ENCODE data around the gene PITPNM2.
"Not testable (repeated sequence)": the region's sequence is repeated elsewhere in the genome, so short reads cannot be mapped to it uniquely, and the experiment has no call there.

The PITPNM2 gene

DNA sequence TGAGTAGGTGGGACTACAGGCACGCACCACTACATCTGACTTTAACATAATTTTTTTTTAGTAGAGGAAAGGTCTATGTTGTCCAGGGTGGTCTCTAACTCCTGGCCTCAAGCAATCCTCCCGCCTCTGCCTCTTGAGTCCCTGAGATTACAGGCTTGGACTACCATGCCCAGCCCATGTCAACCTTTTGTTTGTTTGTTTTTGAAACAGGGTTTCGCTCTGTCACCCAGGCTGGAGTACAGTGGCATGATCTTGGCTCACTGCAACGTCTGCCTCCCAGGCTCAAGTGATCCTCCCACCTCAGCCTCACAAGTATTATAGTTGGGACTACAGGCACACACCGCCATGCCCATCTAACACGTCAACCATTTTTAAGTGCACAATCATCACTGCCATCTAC is 29.2 kb downstream of the PITPNM2 start:
- DNase-seq, result no peak

DNA sequence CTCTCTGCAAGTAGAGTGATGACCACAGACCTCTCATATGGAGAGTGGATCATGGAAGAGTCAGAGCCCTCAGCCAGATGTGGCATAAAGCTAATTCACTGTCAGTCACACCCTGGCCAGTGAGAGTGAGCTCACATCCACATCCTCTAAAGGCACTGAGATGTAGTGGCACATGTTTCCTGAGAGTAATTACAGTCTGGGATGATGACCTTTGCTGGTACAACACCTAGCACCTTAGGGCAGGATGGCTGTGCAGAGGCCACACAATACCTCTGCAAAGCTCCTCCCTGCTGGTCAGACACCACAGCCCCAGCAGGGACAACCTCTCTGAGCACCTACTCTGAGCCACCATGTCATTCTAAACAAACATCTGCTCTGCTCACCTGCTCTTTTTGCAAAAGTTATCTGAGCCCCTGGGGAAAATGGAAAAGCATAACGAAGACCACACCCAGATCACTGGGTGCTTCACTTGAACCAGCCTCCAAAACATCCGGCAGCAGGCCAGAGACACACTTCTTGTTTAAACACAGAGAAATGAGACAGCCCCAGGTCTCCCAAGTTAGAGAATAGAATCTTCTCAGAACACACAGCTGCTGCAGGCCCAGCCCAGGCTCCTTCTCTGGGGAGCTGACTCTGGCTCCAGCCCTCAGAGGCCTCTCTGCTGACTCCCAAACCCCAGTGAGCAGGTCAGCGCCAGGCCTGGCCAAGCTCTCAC is 30.3 kb downstream of the PITPNM2 start:
- DNase-seq, result no peak

DNA sequence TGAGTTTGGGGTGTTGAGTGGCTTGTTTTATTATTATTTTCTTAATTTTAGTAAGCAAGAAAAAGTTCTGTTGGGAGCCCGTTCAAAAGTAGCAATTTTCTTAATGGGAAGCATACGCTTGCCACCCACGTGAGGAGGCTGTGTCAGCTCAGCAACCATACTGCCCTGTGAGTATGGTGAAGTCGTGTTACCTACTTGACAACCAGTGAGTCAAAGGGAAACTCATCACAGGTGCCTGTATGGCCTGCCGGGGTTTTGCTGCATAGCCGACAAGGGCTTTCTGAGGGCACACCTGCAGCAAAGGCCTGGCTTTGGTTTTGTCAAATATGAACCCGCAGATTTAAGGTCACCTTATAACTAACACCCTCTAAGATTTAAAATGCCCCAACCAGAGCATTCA is 31.1 kb downstream of the PITPNM2 start:
- no peak for DNase-seq

DNA sequence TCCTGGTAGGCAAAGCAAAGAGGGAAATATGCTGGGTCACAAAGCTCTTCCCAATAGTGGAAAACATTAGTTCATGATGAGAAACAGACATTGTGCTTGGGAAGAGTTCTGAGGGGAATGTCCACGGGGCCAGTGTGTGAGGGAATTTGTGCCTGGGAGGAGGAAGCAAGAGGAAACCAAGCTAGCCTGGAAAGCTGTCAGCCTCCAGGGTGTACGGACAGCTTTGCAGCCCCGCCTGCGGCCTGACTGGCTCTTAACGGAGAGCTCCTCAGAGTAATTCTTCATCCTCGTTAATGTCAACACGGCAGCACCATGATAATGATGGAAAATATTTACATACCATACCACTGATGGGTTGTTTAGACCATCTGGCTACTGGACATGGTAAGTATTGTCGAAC is 32.4 kb downstream of the PITPNM2 start:
- DNase-seq, result no peak

DNA sequence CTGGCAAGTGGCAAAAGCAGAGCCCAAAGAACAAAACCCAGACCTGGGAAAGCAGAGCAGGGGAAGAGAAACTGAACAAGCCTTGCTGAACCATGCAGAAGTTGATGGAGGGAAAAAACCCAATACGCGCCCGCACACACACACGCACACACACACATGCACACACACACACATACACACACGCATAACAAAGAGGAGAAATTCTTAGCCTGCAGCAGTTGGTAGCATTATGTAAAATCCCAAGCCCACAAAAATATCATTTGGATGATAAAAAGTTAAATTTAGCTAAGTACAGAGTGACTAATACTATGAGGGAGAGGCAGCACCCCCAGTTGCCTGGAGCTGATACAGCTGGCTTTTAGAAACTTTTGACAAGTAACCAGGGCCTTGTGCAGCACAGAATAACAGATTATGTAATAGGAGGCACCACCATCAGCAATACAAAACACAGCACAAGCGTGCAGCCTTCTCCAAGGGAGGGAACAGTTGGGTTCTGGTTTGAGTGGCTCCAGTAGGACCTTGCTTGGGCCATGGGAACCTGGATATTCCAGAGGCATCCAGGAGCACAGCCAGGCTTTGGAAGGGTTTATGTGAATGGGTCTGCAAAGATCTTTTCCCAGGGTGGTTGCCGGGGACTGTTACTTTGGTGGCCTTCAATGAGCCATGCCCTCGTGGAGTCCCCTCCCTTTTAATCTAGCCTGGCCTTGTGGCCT is 35.3 kb downstream of the PITPNM2 start:
- peak in 35 of 51 donors; percentile 12 to 92 (median 60) for DNase-seq

DNA sequence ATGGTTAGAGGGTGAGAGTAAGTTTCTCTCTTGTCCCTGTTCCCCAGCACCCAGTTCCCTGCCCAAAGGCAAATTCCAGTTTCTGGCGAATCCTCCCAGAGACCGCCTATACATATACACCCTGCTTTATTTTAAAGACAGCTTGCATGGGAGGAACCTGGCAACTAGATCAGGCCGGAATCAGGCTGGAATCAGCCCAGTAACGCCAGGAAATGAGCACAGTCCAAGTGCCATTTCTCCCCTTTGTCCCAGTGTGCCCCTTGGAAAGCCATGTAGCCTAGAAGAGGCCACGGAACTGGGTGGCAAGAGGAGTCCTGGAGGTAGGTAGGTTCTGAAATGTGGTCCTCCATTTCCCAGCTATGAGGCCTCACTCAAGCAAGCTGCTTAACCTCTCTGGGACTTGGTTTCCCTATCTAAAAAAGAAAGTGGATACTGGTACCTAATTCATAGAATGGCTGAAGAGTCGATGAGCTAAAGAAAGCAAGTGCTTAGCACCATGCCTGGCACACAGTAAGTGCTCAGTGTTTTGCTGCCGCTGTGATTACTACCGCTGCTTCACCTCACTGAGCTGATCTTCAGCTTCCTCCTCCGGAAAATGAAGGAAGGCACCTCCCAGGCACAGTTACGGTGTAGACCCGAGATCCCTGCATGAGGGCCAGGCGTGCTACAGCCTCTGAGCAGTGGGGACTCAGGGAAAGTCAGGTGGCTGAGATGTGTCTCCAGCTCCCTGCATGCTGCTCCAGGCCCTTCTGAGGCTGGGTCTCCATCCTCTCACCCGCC is 36.4 kb downstream of the PITPNM2 start:
- no peak for DNase-seq

DNA sequence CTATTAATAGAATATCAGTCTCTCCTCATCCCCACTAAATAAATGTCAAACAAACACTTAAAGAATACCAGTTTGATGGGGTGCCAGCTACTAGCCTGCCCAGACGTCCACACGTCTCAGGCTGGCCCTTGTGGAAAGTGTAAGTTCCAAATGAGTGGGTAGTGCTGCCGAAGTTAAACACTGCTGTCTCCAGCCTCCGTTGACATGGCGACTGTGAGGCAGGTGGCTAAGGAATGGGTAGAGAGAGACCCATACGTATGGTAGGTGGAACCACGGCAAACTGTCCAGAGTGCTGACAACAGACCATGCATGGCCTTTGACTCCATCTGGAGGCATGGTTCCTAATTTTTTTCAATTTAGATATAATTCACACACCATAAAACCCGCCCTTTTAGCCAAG is 37.9 kb downstream of the PITPNM2 start:
- DNase-seq, result no peak

DNA sequence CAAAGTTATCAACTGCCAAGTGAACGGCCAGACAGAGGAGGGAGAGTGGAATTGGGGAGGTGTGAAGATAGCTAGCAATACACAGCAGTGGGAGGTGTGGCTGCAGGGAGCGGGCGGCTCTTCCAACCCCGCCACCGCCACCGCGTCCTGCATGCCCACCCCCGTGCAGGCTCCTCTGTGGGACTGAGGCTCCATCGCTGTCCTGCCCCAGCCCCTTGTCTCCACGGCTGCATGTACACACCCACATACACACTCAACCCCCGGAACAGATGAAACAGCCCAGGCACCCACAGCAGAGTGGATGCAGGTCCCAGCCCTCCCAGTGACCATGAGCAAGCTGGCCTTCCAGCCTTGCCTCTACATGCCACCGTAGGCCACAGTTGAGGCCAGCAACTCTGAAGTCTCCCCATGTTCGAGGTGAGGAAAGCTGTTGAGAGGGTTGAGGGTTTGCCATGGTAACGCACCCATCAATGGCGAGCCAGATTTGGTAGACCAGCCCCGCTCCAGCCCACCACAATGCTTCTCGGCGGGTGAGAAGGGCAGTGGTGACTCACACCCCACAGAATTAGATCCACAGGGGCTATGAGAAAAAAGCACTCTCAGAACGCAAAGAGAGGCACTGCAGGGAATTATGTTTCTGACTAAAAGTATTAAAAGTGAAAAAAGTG is 39.3 kb downstream of the PITPNM2 start:
- peak in 2 of 51 donors; percentile 26 to 60 for DNase-seq

DNA sequence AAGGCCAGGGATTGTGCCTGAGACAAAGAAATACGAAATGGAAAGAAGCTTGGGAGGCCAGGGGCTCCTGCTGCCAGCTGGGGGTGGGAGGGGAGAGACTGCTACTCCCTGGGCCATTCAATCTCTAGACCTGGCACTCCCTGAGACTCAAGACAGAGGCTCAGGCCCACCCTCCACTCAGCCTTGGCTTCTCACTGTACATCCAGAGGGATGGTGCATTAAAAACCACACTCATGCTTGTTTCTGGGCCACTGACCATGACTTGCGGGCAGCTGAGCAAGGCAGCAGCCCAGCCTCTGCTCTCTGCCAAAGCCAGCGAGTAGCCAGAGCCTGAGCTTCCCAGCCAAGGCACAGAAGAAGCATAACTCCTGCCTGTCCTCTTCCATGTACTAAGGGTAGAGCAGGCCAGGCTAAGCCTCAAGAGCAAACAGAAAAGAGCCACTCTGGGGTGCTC is 41.5 kb downstream of the PITPNM2 start:
- DNase-seq, result peak in 36 of 51 donors; percentile 15 to 79 (median 50)

DNA sequence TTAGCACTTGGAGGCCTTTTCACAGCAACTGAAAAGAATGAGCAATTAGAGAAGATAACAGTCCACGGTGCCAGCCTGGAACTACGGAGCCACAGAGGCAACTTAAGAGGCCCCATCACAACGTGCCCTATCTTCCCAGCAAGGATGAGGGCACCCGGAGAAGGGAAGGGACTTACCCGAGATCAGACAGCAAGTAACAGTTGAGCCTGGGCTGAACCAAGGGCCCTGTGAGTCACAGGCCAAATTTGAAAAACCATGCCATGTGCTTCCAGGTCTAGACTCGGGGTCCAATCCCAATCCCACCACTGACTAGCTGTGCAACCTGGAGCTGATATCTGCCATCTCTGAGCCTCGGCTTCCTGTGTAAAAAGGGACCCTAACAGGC is 42.2 kb downstream of the PITPNM2 start:
- DNase-seq, result no peak

DNA sequence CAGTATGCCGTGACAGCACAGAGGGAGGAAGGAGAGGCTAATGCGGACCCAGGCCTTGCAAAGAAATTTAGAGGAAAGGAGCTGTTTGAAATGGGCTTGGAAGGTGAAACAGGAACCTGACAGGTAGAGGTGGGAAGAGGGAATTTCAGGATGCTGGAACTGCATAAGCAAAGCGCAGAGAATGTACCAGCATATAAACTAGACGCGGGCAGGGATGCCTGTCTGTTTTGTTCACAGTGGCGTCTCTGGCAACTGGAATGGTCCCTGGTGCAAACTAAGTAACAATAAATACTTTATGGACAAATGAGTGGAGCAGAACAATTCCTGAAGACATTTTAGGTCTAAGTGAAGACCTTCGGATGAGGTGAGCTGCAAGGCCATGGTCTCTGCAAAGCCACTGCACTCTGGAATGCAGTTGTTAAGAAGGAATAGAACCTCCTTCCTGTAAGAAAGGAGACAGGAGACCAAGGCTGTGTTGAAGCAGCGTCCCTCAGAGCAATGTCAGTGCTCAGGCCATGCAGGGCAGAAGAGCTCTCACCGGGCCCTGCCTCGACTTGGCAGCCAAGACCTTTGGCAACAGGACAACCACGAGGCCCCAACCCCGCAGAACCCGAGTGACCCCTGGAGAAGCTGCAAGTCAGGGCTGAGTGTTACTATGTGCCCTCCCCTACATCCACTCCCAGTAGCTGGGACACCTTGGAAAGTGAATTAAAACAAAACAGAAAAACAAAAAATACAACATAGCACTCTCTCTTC is 42.8 kb downstream of the PITPNM2 start:
- peak in 2 of 51 donors; percentile 17 to 18 for DNase-seq

DNA sequence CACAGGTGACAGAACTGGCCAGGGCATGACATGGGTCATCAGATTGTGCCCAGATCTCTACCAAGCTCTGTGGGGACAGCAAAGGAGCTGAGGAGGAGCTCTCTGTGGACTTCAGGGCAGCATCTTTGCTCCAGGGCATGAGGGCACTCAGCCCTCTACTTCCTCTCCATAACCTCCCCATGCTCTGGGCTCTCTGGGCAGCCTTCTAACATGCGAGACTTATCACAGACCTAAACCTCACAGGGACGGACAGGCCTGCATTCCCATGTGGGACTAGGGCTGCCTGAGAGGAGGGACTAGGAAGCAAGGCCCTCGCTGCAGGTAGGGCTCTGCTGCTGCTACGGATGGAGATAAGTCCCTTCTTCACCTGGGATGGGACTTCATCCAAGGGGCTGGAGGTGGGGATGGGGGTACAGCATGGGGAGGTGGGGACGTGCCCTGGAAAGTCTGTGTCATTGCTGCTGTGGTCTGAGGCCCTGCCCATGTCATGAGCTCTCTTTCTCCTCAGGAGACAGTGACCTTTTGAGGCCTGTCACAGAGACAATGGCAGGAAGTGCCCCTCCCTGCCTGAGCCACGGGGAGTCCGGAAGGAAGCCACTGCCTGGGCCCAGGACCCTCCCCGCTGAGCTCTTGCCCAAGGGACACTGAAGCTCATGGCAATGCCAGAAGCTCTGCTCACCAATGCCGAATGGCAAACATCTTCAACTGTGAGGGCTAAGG is 44.1 kb downstream of the PITPNM2 start:
- no peak for DNase-seq

DNA sequence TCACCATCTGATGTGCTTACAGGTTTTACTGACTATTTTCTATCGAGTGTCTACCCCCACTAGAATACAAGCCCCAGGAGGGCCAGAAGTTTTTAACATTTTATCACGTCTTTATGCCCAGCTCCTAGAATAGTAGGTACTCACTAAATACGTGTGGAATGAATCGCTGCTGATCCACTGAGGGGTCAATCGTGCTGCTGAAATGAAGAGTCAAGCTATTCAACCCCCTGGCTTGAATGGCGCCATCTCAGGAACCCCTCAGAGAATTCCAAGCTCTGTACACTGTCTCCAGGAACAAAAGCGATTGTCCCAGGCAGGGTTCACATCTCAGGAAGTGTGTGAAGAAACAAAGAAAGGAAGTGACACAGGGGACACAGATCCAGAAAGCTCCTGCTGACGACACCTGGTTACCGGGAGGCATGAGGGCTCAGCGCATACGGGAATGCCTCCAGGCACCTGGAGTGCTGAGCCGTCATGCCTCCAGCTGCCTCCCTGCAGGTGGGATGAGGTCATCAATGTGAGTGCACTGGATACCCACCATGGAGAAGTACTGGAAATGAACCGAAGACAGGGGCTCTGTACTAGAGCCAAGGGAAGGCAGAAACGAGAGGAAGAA is 45.6 kb downstream of the PITPNM2 start:
- DNase-seq, result no peak

DNA sequence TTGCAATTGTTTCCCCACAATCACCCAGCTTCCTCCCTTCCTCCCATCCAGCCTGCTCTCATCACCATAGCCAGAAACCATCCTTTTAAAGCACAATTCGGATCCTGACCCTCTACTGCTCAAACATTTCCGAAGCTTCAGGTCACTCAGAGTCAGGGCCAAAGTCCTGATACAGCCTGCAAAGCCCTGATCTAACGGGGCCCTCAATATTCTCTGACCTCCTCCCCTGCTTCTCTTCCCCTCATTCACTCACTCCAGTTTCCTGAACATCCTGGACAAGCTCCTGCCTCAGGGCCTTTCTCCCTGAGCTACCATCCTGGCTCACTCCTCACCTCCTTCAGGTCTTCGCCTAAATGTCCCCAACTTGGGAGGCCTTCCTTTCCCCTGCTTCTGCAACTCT is 46.1 kb downstream of the PITPNM2 start:
- DNase-seq, result no peak

DNA sequence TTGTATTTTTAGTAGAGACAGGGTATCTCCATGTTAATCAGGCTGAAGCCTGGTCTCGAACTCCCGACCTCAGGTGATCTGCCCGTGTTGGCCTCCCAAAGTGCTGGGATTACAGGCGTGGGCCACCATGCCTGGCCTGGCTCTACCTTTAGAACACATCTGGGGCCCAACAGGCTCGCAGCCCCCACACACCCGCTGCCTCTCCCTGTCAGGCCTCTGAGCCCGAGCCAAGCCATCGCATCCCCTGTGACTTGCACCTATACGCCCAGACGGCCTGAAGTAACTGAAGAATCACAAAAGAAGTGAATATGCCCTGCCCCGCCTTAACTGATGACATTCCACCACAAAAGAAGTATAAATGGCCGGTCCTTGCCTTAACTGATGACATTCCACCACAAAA is 46.8 kb downstream of the PITPNM2 start:
- DNase-seq, result not testable (repeated sequence)

DNA sequence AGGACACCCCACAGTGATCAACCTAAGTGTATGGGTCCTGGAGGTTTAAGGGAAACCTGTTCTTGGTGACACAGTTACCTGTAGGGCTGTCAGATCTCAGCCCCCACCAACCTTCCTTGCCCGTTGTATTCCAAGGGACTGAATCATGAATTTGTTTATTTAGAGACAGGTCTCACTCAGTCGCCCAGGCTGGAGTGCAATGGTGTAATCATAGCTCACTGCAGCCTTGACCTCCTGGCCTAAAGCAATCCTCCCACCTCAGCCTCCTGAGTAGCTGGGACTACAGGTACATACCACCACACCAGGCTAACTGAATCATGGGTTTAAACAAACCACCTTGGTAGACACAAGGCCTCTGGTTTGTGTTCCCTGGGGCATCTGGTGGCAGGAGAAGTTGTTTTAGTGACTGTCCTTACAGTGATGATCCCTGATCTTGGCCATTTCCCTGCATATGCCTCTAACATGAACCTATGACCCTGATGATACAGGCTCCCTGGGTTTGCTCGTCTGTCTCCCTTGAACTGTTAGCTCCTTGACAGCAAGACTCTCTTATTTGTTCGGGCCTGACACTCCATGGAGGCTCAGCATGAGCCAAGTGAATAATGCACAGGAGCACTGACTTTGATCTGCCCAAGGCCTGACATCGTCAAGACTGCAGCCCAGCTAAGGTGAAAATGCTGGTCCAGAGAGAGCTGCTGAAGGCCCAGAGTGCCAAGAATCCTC is 47.9 kb downstream of the PITPNM2 start:
- no peak for DNase-seq

DNA sequence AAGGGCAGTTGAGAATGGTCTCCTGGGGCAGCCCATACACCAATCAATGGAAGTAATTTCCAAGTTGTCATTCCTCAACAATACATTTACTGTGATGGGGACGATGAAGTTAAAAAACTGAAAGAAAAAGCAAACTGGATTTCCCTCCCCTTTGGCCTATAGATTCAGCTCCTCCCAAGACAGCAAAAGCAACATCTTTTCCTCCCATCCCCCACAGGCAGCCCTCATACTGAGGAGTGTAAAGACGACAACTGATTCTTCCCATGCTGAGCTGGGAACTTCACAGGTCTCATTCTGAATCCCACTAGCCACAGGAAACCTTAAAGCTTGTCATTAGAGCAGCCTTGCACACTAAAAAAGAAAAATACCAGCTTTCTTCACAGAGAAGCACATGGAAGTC is 48.5 kb downstream of the PITPNM2 start:
- DNase-seq, result no peak

DNA sequence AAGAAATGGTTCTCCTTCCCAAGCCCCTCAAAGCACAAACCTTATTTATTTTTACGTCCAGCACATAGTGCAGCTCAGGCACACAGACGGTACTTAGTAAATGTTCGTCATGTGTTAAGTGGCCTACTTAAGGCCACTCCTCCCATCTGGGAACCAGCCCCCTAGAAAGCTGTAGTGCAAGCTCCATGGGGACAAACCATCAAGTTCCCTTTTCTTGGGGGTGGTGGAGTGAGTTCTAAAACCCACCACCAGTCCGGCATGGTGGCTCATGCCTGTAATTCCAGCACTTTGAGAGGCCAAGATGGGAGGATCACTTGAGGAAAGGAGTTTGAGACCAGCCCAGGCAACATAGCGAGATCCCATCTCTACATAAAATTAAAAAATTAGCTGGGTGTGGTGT is 49.4 kb downstream of the PITPNM2 start:
- no peak for DNase-seq
